SK-N-SH (cell line): ENCODE data around the gene MGAT5.

Experiments
- CHD2 ChIP-seq: fragments of 150-350 bp; IDR thresholded peaks from 2 replicates; pipeline ENCODE4 v1.6.1; 2018; ENCODE audit warnings: low read length; ENCODE audit not compliant: partially characterized antibody
- JUND ChIP-seq: IDR thresholded peaks from 2 replicates; pipeline ENCODE4 v1.4.0; 2012
- POLR2AphosphoS5 ChIP-seq: IDR thresholded peaks from 2 replicates; pipeline ENCODE4 v1.6.1; 2012; ENCODE audit warnings: low read depth, low read length
- USF1 ChIP-seq: IDR thresholded peaks from 2 replicates; pipeline ENCODE4 v1.4.0; 2012; ENCODE audit warnings: low read depth, borderline replicate concordance
- TF ChIP-seq, protein P1 (sequence below): fragments of 200-600 bp; sonication (generic); IDR thresholded peaks from 2 replicates; pipeline ENCODE4 v1.6.1; 2017; ENCODE audit warnings: antibody characterized with exemption, mild to moderate bottlenecking, moderate library complexity

- TF ChIP-seq CHD2, result no peak
- TF ChIP-seq, protein P1, sequence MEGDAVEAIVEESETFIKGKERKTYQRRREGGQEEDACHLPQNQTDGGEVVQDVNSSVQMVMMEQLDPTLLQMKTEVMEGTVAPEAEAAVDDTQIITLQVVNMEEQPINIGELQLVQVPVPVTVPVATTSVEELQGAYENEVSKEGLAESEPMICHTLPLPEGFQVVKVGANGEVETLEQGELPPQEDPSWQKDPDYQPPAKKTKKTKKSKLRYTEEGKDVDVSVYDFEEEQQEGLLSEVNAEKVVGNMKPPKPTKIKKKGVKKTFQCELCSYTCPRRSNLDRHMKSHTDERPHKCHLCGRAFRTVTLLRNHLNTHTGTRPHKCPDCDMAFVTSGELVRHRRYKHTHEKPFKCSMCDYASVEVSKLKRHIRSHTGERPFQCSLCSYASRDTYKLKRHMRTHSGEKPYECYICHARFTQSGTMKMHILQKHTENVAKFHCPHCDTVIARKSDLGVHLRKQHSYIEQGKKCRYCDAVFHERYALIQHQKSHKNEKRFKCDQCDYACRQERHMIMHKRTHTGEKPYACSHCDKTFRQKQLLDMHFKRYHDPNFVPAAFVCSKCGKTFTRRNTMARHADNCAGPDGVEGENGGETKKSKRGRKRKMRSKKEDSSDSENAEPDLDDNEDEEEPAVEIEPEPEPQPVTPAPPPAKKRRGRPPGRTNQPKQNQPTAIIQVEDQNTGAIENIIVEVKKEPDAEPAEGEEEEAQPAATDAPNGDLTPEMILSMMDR, result no peak
- TF ChIP-seq POLR2AphosphoS5, result no peak
- TF ChIP-seq USF1, result no peak
- TF ChIP-seq JUND, result no peak
Measured at GRCh38 chr2:134391751-134392160, 137.9 kb downstream of the MGAT5 start.
